ENCODE data around the gene SMARCAD1. TPM values are rescaled to one million over a fixed set of nuclear protein-coding genes. Genes with fewer than 3 reads are reported as not detected.

Gene SMARCAD1
- total RNA-seq, 1 experiment from 2014 or later, result 17.0 TPM

DNA sequence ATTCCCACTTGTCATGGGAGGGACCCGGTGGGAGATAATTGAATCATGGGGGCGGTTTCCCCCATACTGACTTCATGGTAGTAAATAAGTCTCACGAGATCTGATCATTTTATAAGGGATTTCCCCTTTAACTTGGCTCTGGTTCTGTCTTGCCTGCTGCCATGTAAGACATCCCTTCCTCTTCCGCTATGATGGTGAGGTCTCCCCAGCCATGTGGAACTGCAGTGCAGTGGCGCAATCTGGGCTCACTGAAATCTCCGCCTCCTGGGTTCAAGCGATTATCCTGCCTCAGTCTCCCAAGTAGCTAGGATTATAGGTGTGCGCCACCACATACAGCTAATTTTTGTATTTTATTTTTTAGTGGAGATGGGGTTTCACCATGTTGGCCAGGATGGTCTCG lies 132.1 kb downstream of the SMARCAD1 start:
- no peak for ATAC-seq
- intact Hi-C loops (cut with micrococcal nuclease), result no loop called here
- H3K9me3 ChIP-seq (ENCODE audit: low read length), result no peaks in the 10 kb centered on the region
- H4K20me1 ChIP-seq (ENCODE audit: low read length), result no peaks in the 10 kb centered on the region
- ChIA-PET POLR2A (ENCODE audit: unreplicated experiment) (no interaction called here), CTCF (no interaction called here)
- no peak overlapping the region for H3K27ac ChIP-seq (ENCODE audit: low read length)
- no peak overlapping the region for H3K4me3 ChIP-seq (ENCODE audit: low read length)
- TF ChIP-seq EZH2phosphoT487 (IDR thresholded peaks at IDR 0.05; ENCODE audit: borderline replicate concordance, low read length) (no peak), EZH2 (IDR thresholded peaks at IDR 0.05; ENCODE audit: low read length, unreplicated experiment) (no peak)
- TF ChIP-seq, protein P1, sequence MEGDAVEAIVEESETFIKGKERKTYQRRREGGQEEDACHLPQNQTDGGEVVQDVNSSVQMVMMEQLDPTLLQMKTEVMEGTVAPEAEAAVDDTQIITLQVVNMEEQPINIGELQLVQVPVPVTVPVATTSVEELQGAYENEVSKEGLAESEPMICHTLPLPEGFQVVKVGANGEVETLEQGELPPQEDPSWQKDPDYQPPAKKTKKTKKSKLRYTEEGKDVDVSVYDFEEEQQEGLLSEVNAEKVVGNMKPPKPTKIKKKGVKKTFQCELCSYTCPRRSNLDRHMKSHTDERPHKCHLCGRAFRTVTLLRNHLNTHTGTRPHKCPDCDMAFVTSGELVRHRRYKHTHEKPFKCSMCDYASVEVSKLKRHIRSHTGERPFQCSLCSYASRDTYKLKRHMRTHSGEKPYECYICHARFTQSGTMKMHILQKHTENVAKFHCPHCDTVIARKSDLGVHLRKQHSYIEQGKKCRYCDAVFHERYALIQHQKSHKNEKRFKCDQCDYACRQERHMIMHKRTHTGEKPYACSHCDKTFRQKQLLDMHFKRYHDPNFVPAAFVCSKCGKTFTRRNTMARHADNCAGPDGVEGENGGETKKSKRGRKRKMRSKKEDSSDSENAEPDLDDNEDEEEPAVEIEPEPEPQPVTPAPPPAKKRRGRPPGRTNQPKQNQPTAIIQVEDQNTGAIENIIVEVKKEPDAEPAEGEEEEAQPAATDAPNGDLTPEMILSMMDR (conservative IDR thresholded peaks at IDR 0.05; ENCODE audit: low read depth, low read length), result no peak
- no peaks in the 10 kb centered on the region for H3K9me2 ChIP-seq (replicated peaks; ENCODE audit: low read length)
- no peaks in the 10 kb centered on the region for H3F3A ChIP-seq (ENCODE audit: low read length, unreplicated experiment)
- BruUV-seq (replicated peaks), result no TSS peak
- no peak overlapping the region for H3K4me2 ChIP-seq (ENCODE audit: low read length)
- H3K27me3 ChIP-seq (ENCODE audit: low read length), result no peaks in the 10 kb centered on the region
- H3K4me1 ChIP-seq (ENCODE audit: insufficient read depth, low read length), result peaks cover 8% of the 10 kb centered on the region
- H3K79me2 ChIP-seq (ENCODE audit: low read length), result no peaks in the 10 kb centered on the region
- H3K9ac ChIP-seq (ENCODE audit: low read length), result no peak overlapping the region
- no peaks in the 10 kb centered on the region for H3K36me3 ChIP-seq (ENCODE audit: low read depth, low read length)
- H2AFZ ChIP-seq (ENCODE audit: low read length), result no peak overlapping the region
- no peak for DNase-seq

Other genes with a start within 250 kb of the SMARCAD1 start
- not detected in 2 replicates for gene HPGDS, start 135.0 kb downstream of the SMARCAD1 start, total RNA-seq (2014; rRNA removed)
- 30.7 and 57.8 TPM in 2 replicates for gene PDLIM5, start 244.1 kb downstream of the SMARCAD1 start, total RNA-seq (2014; rRNA removed)